ENCODE results near the gene NACC1.

GRCh38 chr19:13070425-13071140, 47.5 kb upstream of the NACC1 start:
- no peak for TF ChIP-seq CTCF (conservative IDR thresholded peaks at IDR 0.05; ENCODE audit: low read length)
- no peak for TF ChIP-seq EZH2phosphoT487 (IDR thresholded peaks at IDR 0.05; ENCODE audit: borderline replicate concordance)

Data from Loucy (cell line).